ENCODE data around the gene ZNF774.
"Not testable (repeated sequence)": the region's sequence is repeated elsewhere in the genome, so short reads cannot be mapped to it uniquely, and the experiment has no call there.

Gene ZNF774

GRCh38 chr15:90347431-90348065 is 4.5 kb upstream of the ZNF774 start:
- not testable (repeated sequence) for DNase-seq

- DNase-seq, result no peak
These were observed 3.6 kb upstream of the ZNF774 start for GRCh38 chr15:90348456-90348855.

- DNase-seq, result no peak
These were observed 3.0 kb upstream of the ZNF774 start for GRCh38 chr15:90349072-90349471.

- no peak for DNase-seq
These were observed 2.3 kb upstream of the ZNF774 start for GRCh38 chr15:90349821-90350220.

GRCh38 chr15:90351479-90352106 is 491 bp upstream of the ZNF774 start:
- DNase-seq, result no peak

GRCh38 chr15:90354986-90355385 is 2.9 kb downstream of the ZNF774 start:
- DNase-seq, result no peak

GRCh38 chr15:90358124-90359033 is 6.3 kb downstream of the ZNF774 start:
- no peak for DNase-seq

- DNase-seq, result no peak
These were observed 8.7 kb downstream of the ZNF774 start for GRCh38 chr15:90360746-90361145.

GRCh38 chr15:90362936-90363212 is 10.8 kb downstream of the ZNF774 start:
- DNase-seq, result no peak

GRCh38 chr15:90364251-90364650 is 12.2 kb downstream of the ZNF774 start:
- no peak for DNase-seq

- no peak for DNase-seq
These were observed 13.5 kb downstream of the ZNF774 start for GRCh38 chr15:90365414-90366055.

GRCh38 chr15:90367576-90367975 is 15.5 kb downstream of the ZNF774 start:
- DNase-seq, result no peak

GRCh38 chr15:90375071-90375470 is 23.0 kb downstream of the ZNF774 start:
- DNase-seq, result no peak

GRCh38 chr15:90376789-90377188 is 24.7 kb downstream of the ZNF774 start:
- peak; percentile 26 to 55 for DNase-seq

GRCh38 chr15:90379263-90379662 is 27.2 kb downstream of the ZNF774 start:
- no peak for DNase-seq

GRCh38 chr15:90381515-90381914 is 29.4 kb downstream of the ZNF774 start:
- DNase-seq, result no peak

GRCh38 chr15:90382320-90382719 is 30.2 kb downstream of the ZNF774 start:
- DNase-seq, result no peak

- no peak for DNase-seq
These were observed 34.1 kb downstream of the ZNF774 start for GRCh38 chr15:90386221-90386620.

- peak; percentile 96 for DNase-seq
These were observed 35.7 kb downstream of the ZNF774 start, which contains the start of gene IQGAP1 for GRCh38 chr15:90387534-90388461. Gene IQGAP1 (plus strand): TSS chr15:90388242. CDS start chr15:90388342, 100 bp downstream.

GRCh38 chr15:90388462-90389380 is 36.6 kb downstream of the ZNF774 start:
- peak; percentile 26 to 43 for DNase-seq

GRCh38 chr15:90389513-90389912 is 37.4 kb downstream of the ZNF774 start:
- no peak for DNase-seq

Data from stimulated activated CD4-positive, alpha-beta T cell treated with anti-CD3 and anti-CD28 coated beads, Interleukin-4, amount 100 ng/mL, for 4 hours (primary cell).